Measurements from ENCODE around the gene ACADS. TPM values are rescaled to one million over a fixed set of nuclear protein-coding genes. Genes with fewer than 3 reads are reported as not detected.
A peak's percentile ranks its signal among the peaks of the same experiment; 100 is the strongest.

ACADS gene
- total and polyA plus RNA-seq, 9 of the 15 experiments (the other 6 are each of a cell fraction or from before 2014, with no cell fraction given) = 0.06 to 20.3 (median 8.8) TPM

DNA sequence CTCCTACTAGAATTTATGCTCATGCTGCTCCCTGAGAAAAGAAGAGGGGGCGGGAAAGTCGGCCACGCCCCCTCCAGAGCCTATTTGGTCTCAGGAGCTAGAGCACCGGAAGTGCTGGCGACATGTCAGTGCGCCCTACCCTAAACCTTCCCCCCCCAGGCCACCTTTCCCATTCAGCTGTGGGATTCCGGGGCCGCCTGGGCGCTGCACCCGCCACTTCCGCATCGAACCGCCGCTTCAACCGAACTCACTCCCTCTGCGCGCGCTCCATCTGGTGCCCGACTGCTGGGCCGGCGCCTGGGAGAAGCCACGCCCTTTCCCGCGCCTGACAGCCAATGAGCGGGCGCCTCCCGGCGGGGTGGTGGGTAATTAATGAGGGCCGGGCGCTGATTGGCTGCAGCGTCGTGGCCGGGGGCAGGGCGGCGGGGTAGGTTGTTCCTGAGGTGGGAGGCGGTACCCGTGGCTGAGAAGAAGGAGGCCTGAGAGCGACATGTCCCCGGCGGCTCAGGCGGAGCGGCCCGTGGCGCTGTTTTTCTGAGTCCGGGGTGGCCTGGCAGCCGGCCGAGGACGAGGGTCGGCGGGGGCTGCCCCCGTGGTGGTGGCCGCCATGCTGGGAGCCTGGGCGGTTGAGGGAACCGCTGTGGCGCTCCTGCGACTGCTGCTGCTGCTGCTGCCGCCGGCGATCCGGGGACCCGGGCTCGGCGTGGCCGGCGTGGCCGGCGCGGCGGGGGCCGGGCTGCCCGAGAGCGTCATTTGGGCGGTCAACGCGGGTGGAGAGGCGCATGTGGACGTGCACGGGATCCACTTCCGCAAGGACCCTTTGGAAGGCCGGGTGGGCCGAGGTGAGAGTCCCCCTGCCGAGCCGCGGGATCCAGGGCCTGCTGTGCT is 38.7 kb upstream of the ACADS start, which contains the start of gene MLEC (continued):
- TF ChIP-seq, protein P1, sequence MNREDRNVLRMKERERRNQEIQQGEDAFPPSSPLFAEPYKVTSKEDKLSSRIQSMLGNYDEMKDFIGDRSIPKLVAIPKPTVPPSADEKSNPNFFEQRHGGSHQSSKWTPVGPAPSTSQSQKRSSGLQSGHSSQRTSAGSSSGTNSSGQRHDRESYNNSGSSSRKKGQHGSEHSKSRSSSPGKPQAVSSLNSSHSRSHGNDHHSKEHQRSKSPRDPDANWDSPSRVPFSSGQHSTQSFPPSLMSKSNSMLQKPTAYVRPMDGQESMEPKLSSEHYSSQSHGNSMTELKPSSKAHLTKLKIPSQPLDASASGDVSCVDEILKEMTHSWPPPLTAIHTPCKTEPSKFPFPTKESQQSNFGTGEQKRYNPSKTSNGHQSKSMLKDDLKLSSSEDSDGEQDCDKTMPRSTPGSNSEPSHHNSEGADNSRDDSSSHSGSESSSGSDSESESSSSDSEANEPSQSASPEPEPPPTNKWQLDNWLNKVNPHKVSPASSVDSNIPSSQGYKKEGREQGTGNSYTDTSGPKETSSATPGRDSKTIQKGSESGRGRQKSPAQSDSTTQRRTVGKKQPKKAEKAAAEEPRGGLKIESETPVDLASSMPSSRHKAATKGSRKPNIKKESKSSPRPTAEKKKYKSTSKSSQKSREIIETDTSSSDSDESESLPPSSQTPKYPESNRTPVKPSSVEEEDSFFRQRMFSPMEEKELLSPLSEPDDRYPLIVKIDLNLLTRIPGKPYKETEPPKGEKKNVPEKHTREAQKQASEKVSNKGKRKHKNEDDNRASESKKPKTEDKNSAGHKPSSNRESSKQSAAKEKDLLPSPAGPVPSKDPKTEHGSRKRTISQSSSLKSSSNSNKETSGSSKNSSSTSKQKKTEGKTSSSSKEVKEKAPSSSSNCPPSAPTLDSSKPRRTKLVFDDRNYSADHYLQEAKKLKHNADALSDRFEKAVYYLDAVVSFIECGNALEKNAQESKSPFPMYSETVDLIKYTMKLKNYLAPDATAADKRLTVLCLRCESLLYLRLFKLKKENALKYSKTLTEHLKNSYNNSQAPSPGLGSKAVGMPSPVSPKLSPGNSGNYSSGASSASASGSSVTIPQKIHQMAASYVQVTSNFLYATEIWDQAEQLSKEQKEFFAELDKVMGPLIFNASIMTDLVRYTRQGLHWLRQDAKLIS (CRISPR knock-in tag; IDR thresholded peaks at IDR 0.05) = no peak
- TF ChIP-seq, protein P2, sequence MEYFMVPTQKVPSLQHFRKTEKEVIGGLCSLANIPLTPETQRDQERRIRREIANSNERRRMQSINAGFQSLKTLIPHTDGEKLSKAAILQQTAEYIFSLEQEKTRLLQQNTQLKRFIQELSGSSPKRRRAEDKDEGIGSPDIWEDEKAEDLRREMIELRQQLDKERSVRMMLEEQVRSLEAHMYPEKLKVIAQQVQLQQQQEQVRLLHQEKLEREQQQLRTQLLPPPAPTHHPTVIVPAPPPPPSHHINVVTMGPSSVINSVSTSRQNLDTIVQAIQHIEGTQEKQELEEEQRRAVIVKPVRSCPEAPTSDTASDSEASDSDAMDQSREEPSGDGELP (CRISPR knock-in tag; IDR thresholded peaks at IDR 0.05; ENCODE audit: borderline replicate concordance) = peak; percentile 98
- TF ChIP-seq CHCHD3 (CRISPR knock-in tag; IDR thresholded peaks at IDR 0.05) (no peak), ZFPM2 (CRISPR knock-in tag; IDR thresholded peaks at IDR 0.05) (no peak), NFXL1 (CRISPR knock-in tag; IDR thresholded peaks at IDR 0.05) (no peak), ZFP30 (CRISPR knock-in tag; IDR thresholded peaks at IDR 0.05; ENCODE audit: borderline replicate concordance) (no peak), ZSCAN32 (CRISPR knock-in tag; IDR thresholded peaks at IDR 0.05) (no peak)
- TF ChIP-seq, protein P3, sequence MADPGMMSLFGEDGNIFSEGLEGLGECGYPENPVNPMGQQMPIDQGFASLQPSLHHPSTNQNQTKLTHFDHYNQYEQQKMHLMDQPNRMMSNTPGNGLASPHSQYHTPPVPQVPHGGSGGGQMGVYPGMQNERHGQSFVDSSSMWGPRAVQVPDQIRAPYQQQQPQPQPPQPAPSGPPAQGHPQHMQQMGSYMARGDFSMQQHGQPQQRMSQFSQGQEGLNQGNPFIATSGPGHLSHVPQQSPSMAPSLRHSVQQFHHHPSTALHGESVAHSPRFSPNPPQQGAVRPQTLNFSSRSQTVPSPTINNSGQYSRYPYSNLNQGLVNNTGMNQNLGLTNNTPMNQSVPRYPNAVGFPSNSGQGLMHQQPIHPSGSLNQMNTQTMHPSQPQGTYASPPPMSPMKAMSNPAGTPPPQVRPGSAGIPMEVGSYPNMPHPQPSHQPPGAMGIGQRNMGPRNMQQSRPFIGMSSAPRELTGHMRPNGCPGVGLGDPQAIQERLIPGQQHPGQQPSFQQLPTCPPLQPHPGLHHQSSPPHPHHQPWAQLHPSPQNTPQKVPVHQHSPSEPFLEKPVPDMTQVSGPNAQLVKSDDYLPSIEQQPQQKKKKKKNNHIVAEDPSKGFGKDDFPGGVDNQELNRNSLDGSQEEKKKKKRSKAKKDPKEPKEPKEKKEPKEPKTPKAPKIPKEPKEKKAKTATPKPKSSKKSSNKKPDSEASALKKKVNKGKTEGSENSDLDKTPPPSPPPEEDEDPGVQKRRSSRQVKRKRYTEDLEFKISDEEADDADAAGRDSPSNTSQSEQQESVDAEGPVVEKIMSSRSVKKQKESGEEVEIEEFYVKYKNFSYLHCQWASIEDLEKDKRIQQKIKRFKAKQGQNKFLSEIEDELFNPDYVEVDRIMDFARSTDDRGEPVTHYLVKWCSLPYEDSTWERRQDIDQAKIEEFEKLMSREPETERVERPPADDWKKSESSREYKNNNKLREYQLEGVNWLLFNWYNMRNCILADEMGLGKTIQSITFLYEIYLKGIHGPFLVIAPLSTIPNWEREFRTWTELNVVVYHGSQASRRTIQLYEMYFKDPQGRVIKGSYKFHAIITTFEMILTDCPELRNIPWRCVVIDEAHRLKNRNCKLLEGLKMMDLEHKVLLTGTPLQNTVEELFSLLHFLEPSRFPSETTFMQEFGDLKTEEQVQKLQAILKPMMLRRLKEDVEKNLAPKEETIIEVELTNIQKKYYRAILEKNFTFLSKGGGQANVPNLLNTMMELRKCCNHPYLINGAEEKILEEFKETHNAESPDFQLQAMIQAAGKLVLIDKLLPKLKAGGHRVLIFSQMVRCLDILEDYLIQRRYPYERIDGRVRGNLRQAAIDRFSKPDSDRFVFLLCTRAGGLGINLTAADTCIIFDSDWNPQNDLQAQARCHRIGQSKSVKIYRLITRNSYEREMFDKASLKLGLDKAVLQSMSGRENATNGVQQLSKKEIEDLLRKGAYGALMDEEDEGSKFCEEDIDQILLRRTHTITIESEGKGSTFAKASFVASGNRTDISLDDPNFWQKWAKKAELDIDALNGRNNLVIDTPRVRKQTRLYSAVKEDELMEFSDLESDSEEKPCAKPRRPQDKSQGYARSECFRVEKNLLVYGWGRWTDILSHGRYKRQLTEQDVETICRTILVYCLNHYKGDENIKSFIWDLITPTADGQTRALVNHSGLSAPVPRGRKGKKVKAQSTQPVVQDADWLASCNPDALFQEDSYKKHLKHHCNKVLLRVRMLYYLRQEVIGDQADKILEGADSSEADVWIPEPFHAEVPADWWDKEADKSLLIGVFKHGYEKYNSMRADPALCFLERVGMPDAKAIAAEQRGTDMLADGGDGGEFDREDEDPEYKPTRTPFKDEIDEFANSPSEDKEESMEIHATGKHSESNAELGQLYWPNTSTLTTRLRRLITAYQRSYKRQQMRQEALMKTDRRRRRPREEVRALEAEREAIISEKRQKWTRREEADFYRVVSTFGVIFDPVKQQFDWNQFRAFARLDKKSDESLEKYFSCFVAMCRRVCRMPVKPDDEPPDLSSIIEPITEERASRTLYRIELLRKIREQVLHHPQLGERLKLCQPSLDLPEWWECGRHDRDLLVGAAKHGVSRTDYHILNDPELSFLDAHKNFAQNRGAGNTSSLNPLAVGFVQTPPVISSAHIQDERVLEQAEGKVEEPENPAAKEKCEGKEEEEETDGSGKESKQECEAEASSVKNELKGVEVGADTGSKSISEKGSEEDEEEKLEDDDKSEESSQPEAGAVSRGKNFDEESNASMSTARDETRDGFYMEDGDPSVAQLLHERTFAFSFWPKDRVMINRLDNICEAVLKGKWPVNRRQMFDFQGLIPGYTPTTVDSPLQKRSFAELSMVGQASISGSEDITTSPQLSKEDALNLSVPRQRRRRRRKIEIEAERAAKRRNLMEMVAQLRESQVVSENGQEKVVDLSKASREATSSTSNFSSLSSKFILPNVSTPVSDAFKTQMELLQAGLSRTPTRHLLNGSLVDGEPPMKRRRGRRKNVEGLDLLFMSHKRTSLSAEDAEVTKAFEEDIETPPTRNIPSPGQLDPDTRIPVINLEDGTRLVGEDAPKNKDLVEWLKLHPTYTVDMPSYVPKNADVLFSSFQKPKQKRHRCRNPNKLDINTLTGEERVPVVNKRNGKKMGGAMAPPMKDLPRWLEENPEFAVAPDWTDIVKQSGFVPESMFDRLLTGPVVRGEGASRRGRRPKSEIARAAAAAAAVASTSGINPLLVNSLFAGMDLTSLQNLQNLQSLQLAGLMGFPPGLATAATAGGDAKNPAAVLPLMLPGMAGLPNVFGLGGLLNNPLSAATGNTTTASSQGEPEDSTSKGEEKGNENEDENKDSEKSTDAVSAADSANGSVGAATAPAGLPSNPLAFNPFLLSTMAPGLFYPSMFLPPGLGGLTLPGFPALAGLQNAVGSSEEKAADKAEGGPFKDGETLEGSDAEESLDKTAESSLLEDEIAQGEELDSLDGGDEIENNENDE (IDR thresholded peaks at IDR 0.05; ENCODE audit: low read depth, low read length) = no peak

Data from K562 (cell line).